Stimulated activated memory B cell treated with anti-CD40 and anti-IgM and Interleukin-4, amounts not matched to agents 10 μg/mL and 1 μg/mL and 100 μg/mL, for 72 hours (primary cell): ENCODE measurements around the gene OLIG2.

Experiments used
- ATAC-seq: fragments of 150-1000 bp; cut with Tn5 transposase; 2 replicates; pipeline ENCODE4 v1.10.0; 2021
- H3K27ac Mint-ChIP-seq: one replicate; pipeline ENCODE4 v1.8.0; 2022; ENCODE audit warnings: mild to moderate bottlenecking, mixed read lengths
- H3K27me3 Mint-ChIP-seq: one replicate; pipeline ENCODE4 v1.8.0; 2022; ENCODE audit warnings: mixed read lengths
- H3K36me3 Mint-ChIP-seq: one replicate; pipeline ENCODE4 v1.8.0; 2022; ENCODE audit warnings: mixed read lengths
- H3K4me1 Mint-ChIP-seq: one replicate; pipeline ENCODE4 v1.8.0; 2022; ENCODE audit warnings: mixed read lengths
- H3K4me3 Mint-ChIP-seq: one replicate; pipeline ENCODE4 v1.8.0; 2022; ENCODE audit warnings: mild to moderate bottlenecking, moderate library complexity, mixed read lengths
- H3K9me3 Mint-ChIP-seq: one replicate; pipeline ENCODE4 v1.8.0; 2022; ENCODE audit warnings: mixed read lengths

The OLIG2 gene

DNA sequence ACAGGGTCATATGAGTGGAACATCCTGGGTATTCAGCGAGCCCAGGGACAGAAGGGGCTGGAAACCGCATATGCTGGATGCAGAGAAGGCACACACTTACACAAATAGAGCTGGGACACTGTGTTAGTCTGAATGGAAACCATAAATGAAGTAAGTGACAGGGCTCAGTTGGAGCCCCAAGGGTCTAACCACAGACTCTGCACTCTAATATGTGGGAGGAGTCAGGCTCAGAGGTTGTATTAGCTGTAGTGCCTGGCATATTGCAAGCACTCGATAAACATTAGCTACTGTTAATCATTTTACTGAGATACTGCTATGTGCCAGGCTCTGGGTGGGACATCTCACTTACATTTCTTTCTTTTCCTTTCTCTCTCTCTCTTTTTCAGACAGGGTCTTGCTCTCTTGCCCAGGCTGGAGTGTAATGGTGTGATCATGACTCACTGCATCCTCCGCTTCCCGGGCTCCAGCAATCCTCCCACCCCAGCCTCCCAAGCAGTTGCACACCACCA, 37.7 kb downstream of the OLIG2 start:
- Mint-ChIP-seq H3K9me3 (no peaks in the 10 kb centered on the region), H3K27me3 (peaks cover 74% of the 10 kb centered on the region), H3K4me1 (no peaks in the 10 kb centered on the region), H3K4me3 (no peak overlapping the region), H3K36me3 (no peaks in the 10 kb centered on the region), H3K27ac (no peak overlapping the region)
- no peak for ATAC-seq

DNA sequence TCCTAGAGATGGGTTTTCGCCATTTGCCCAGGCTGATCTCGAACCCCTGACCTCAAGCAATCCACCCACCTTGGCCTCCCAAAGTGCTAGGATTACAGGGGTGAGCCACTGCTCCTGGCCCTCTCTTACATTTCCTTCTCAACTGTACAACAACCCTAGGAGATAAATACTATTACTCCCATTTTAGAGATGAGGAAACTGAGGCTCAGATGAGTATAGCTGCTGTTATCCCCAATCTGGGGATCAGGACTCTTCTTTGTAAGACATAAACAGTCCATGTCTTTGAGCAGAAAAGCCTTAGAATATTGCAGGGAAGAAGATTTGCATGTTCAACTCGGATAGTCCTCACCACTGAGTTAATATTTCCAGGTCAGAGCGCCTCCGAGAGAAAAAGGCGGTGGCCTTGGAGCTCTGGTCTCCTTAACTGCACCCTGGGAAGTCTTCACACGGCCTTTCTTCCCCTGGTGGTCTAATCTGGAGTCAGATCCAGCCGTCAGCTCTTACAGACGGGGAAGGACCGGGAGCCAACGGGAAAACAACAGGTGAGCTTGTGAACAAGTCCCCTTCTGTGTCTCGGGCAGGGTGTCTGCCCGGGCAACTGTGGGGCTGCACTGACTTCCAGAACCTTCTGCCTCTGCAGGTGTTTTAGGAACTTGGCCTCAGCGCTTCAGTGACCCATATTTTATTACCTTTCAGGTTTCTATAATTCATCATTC, 38.3 kb downstream of the OLIG2 start:
- ATAC-seq, result no peak
- Mint-ChIP-seq H3K4me1 (no peaks in the 10 kb centered on the region), H3K27ac (no peak overlapping the region), H3K4me3 (no peak overlapping the region), H3K36me3 (no peaks in the 10 kb centered on the region), H3K27me3 (peaks cover 80% of the 10 kb centered on the region), H3K9me3 (no peaks in the 10 kb centered on the region)

DNA sequence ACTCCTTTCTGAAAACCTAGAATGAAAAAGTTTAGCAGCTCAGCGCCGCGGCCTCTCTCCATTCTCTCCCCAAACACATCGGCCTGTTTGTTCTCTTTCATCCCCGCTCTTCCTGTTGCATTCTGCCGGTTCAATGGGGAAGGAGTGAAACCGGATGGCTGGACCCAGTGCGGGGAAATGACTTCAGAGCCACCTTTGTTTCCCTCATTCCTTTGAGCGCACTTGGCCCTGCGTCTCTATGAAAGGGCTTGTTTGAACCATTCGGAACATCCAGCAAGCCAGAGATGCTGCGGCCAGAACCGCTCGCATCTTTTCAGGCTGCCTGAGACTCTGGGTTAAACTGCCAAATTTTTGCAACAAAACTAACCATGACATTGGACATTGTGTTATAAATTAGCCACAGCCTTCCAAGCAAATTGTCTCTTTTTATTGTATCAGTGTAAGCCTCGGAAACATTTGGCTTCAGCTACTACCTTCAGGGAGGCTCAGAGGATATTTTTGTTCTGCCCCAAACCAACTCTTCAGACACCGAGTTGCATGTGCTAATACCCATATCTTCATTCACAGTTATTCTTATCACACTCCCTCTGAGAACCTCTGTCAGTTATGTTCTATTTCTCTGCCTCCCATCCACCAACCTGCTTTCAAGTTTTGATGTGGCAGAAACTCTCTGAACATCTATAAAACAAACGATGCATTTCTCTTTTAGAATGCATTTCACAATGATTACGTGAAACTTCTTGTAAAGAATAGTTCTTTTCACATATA, 39.1 kb downstream of the OLIG2 start:
- Mint-ChIP-seq H3K9me3 (no peaks in the 10 kb centered on the region), H3K36me3 (no peaks in the 10 kb centered on the region), H3K4me1 (no peaks in the 10 kb centered on the region), H3K4me3 (no peak overlapping the region), H3K27ac (no peak overlapping the region), H3K27me3 (peaks cover 85% of the 10 kb centered on the region)
- ATAC-seq, result no peak

DNA sequence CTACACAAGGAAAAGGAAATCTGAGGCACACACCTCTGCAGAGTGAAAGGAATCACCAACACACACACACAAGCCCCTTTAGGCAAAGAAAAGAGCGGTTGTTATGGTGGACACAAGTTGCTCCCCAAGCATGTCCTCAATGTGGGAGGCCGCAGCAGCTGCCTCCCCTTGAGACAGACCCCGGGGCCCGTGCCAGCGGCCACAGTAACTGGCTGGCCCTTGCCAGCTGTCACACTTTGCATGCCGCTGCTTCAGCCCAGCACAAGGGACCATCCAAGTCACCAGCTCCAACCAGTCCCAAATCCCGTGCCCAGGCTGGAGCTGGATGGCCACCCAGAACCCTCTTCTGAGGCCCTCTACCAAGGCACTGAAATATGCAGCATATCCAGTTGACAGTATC, 41.3 kb downstream of the OLIG2 start:
- no peak for ATAC-seq
- peaks cover 11% of the 10 kb centered on the region for H3K4me1 Mint-ChIP-seq
- H3K27ac Mint-ChIP-seq, result no peak overlapping the region
- no peak overlapping the region for H3K4me3 Mint-ChIP-seq
- no peaks in the 10 kb centered on the region for H3K9me3 Mint-ChIP-seq
- H3K36me3 Mint-ChIP-seq, result no peaks in the 10 kb centered on the region
- H3K27me3 Mint-ChIP-seq, result peaks cover 80% of the 10 kb centered on the region

DNA sequence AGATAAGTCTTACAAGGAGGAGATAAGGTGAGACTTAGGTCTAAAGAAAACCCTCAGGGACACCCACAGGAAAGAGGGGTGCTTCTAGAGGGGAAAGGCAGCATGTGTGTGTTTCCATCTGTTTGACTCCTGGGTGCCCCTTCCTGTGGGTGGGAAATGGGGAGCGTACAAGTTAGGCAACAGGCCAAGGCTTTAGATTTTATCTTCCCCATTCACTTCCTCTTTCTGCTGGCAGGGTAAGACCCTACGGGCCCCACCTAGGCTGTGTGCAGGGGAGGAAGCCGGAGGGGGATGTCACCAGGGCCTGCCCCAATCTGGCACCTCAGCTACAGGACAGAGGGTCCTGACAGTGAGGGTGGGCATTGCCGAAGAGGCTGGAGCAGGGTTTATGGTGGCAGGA, 41.7 kb downstream of the OLIG2 start:
- Mint-ChIP-seq H3K36me3 (no peaks in the 10 kb centered on the region), H3K27ac (no peak overlapping the region), H3K9me3 (no peaks in the 10 kb centered on the region), H3K27me3 (peaks cover 83% of the 10 kb centered on the region), H3K4me1 (peaks cover 13% of the 10 kb centered on the region), H3K4me3 (no peak overlapping the region)
- no peak for ATAC-seq

DNA sequence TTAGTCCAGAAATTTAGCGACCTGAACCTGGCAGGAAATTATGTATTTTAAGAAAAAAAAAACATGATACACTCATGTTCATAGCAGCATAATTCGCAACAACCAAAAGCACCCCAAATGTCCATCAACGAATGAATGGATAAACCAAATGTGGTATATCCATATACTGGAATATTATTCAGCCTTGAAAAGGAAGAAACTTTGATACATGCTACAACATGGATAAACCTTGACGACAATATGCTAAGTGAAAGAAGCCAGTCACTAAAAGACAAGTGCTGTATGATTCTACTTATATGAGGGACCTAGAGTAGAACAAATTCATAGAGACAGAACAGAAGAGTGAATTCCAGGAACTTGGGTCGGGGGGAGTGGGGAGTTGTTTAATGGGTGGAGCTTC, 43.5 kb downstream of the OLIG2 start:
- Mint-ChIP-seq H3K27ac (no peak overlapping the region), H3K4me3 (no peak overlapping the region), H3K9me3 (no peaks in the 10 kb centered on the region), H3K36me3 (no peaks in the 10 kb centered on the region), H3K27me3 (peaks cover 79% of the 10 kb centered on the region), H3K4me1 (peaks cover 13% of the 10 kb centered on the region)
- ATAC-seq, result no peak

DNA sequence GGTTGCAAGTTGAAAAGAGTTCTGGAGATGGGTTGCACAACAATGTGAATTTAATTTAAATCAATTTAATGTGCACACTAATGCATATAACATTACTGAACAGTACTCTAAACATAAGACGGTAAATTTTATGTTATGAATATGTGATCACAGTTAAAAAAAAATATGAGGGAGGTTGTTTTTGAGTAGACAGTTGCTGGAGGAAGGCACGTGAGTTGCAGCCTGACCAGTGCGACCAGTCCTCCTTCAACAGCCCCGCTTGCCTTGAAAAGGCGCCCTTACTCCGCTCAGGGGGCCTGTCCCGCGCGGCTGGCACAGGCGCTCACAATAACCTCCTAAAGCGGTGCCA, 43.9 kb downstream of the OLIG2 start:
- peaks cover 76% of the 10 kb centered on the region for H3K27me3 Mint-ChIP-seq
- H3K4me3 Mint-ChIP-seq, result no peak overlapping the region
- peaks cover 13% of the 10 kb centered on the region for H3K4me1 Mint-ChIP-seq
- H3K9me3 Mint-ChIP-seq, result no peaks in the 10 kb centered on the region
- ATAC-seq, result no peak
- H3K36me3 Mint-ChIP-seq, result no peaks in the 10 kb centered on the region
- H3K27ac Mint-ChIP-seq, result no peak overlapping the region

DNA sequence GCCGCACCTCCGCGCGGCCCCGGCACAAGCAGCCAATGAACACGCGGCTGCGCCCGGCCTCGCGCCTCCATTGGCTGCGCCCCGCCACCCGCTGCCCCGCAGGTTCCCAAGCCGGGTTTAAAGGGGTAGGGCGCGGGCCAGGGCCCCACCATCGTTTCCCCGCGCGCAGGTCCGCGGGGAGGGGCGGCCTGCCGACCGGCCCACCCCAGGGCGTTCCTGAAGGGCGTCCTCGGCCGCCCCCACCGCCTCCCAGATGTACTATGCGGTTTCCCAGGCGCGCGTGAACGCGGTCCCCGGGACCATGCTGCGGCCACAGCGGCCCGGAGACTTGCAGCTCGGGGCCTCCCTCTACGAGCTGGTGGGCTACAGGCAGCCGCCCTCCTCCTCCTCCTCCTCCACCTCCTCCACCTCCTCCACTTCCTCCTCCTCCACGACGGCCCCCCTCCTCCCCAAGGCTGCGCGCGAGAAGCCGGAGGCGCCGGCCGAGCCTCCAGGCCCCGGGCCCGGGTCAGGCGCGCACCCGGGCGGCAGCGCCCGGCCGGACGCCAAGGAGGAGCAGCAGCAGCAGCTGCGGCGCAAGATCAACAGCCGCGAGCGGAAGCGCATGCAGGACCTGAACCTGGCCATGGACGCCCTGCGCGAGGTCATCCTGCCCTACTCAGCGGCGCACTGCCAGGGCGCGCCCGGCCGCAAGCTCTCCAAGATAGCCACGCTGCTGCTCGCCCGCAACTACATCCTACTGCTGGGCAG, 44.4 kb downstream of the OLIG2 start, which contains the start of gene OLIG1:
Gene OLIG1, plus strand, starts transcription at position 148 of the 750 bp plus-strand sequence. Its CDS starts 106 bp downstream, at position 254.
- no peaks in the 10 kb centered on the region for H3K36me3 Mint-ChIP-seq
- peaks cover 13% of the 10 kb centered on the region for H3K4me1 Mint-ChIP-seq
- H3K9me3 Mint-ChIP-seq, result no peaks in the 10 kb centered on the region
- H3K27me3 Mint-ChIP-seq, result peaks cover 70% of the 10 kb centered on the region
- ATAC-seq, result no peak
- peak within 1 kb of the TSS; percentile 59 for H3K4me3 Mint-ChIP-seq
- H3K27ac Mint-ChIP-seq, result no peak within 1 kb of the TSS

DNA sequence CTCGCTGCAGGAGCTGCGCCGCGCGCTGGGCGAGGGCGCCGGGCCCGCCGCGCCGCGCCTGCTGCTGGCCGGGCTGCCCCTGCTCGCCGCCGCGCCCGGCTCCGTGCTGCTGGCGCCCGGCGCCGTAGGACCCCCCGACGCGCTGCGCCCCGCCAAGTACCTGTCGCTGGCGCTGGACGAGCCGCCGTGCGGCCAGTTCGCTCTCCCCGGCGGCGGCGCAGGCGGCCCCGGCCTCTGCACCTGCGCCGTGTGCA, 44.9 kb downstream of the OLIG2 start:
- no peaks in the 10 kb centered on the region for H3K9me3 Mint-ChIP-seq
- no peak overlapping the region for H3K27ac Mint-ChIP-seq
- ATAC-seq, result no peak
- H3K4me1 Mint-ChIP-seq, result peaks cover 13% of the 10 kb centered on the region
- no peaks in the 10 kb centered on the region for H3K36me3 Mint-ChIP-seq
- peaks cover 68% of the 10 kb centered on the region for H3K27me3 Mint-ChIP-seq
- H3K4me3 Mint-ChIP-seq, result no peak overlapping the region

DNA sequence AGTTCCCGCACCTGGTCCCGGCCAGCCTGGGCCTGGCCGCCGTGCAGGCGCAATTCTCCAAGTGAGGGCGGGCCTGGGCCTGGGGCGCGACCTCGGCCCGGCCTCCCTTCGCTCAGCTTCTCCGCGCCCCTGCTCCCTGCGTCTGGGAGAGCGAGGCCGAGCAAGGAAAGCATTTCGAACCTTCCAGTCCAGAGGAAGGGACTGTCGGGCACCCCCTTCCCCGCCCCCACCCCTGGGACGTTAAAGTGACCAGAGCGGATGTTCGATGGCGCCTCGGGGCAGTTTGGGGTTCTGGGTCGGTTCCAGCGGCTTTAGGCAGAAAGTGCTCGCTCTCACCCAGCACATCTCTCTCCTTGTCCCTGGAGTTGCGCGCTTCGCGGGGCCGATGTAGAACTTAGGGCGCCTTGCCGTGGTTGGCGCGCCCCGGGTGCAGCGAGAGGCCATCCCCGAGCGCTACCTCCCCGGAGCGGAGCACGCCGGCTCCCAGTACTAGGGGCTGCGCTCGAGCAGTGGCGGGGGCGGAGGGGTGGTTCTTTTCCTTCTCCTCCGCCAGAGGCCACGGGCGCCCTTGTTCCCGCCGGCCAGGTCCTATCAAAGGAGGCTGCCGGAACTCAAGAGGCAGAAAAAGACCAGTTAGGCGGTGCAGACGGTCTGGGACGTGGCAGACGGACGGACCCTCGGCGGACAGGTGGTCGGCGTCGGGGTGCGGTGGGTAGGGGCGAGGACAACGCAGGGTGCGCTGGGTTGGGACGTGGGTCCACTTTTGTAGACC, 45.4 kb downstream of the OLIG2 start:
- Mint-ChIP-seq H3K9me3 (no peaks in the 10 kb centered on the region), H3K27me3 (peaks cover 69% of the 10 kb centered on the region), H3K4me1 (peaks cover 13% of the 10 kb centered on the region), H3K36me3 (no peaks in the 10 kb centered on the region), H3K4me3 (peak overlapping the region; percentile 59), H3K27ac (no peak overlapping the region)
- ATAC-seq, result no peak

DNA sequence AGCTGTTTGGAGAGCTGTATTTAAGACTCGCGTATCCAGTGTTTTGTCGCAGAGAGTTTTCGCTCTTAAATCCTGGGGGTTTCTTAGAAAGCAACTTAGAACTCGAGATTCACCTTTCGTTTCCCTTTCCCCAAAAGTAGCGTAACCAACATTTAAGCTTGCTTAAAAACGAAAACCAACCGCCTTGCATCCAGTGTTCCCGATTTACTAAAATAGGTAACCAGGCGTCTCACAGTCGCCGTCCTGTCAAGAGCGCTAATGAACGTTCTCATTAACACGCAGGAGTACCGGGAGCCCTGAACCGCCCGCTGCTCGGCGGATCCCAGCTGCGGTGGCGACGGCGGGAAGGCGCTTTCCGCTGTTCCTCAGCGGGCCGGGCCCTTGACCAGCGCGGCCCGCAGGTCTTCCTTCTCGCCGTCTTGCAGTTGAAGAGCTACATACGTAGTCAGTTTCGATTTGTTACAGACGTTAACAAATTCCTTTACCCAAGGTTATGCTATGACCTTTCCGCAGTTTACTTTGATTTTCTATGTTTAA, 46.1 kb downstream of the OLIG2 start:
- Mint-ChIP-seq H3K27me3 (peaks cover 69% of the 10 kb centered on the region), H3K4me3 (peak overlapping the region; percentile 42), H3K27ac (no peak overlapping the region), H3K36me3 (no peaks in the 10 kb centered on the region), H3K4me1 (peaks cover 13% of the 10 kb centered on the region), H3K9me3 (no peaks in the 10 kb centered on the region)
- ATAC-seq, result no peak

DNA sequence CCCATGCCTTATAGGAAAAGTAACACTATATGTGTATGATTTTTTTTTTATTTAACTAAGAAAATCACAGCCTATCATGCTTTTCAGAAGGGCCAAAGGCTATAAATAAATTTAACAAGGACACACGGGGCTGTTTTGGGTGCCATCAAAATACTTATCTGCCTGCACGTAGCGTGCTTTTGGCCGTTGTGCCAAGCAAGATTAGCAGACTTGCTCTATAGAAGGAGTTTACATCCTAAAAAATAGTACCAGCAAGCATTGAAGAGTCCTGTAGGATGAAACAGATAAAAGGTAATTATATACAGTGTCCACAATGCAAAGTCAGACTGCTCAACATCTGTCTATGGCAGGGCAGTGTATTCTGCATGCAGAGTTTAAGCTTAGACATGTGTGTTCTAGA, 47.9 kb downstream of the OLIG2 start:
- Mint-ChIP-seq H3K36me3 (no peaks in the 10 kb centered on the region), H3K27me3 (peaks cover 72% of the 10 kb centered on the region), H3K9me3 (no peaks in the 10 kb centered on the region), H3K27ac (no peak overlapping the region), H3K4me1 (peaks cover 15% of the 10 kb centered on the region), H3K4me3 (no peak overlapping the region)
- no peak for ATAC-seq

DNA sequence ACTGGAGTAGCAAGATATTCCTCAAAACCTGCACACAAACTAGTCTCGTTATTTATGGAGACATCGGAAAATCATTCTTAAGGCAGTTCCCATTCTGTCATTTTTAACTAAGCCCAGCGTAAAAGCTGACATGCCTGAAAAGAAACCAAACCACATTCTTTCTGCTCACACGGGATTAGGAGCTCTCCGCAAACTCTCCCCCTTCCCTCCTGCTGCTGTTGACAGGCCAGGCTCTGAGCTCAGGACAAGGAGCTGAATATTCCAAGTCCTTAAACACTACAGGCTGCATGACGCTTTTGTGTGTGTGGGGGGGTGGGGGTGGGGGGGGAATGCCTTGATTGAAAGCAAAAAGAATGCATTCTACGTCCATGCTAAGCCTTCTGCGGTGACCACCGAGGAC, 49.4 kb downstream of the OLIG2 start:
- no peak overlapping the region for H3K4me3 Mint-ChIP-seq
- no peak overlapping the region for H3K27ac Mint-ChIP-seq
- H3K27me3 Mint-ChIP-seq, result peaks cover 67% of the 10 kb centered on the region
- no peaks in the 10 kb centered on the region for H3K36me3 Mint-ChIP-seq
- peaks cover 24% of the 10 kb centered on the region for H3K4me1 Mint-ChIP-seq
- H3K9me3 Mint-ChIP-seq, result no peaks in the 10 kb centered on the region
- ATAC-seq, result no peak

DNA sequence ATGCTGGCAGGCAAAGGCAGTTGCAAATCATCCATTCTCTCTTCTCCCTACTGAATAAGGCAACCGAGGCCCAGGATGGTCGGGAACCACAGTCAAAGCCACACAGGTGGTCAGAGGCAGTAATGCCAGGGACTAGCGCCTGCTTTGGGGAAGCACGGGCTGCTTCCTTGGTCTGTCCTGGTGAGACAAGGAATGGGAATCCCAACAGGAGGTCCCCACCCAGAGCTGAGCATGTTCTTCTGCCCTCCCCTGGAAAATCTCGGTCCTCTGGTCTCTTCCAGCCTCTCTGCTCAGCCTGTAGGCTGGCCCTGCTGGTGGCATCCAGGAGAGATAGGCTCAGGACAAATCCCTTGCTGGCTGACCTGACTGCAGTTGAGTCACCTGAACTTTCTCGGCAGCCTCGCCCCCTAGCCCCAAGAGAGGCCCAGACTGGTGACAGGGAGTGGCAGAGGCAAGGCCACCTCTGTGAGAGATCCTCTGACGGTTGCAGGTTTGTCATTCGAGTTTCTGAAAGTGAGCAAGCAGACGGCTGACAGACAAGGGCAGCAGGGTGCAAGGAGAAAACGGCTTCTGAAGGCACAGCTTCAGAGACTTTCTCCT, 50.0 kb downstream of the OLIG2 start:
- peaks cover 73% of the 10 kb centered on the region for H3K27me3 Mint-ChIP-seq
- H3K4me3 Mint-ChIP-seq, result no peak overlapping the region
- no peaks in the 10 kb centered on the region for H3K36me3 Mint-ChIP-seq
- no peak for ATAC-seq
- no peak overlapping the region for H3K27ac Mint-ChIP-seq
- no peaks in the 10 kb centered on the region for H3K9me3 Mint-ChIP-seq
- peaks cover 24% of the 10 kb centered on the region for H3K4me1 Mint-ChIP-seq
